Cardiac muscle cell (in vitro differentiated cells and primary cell): ENCODE results near the gene KIAA1191. TPM values are rescaled to one million over a fixed set of nuclear protein-coding genes. Genes with fewer than 3 reads are reported as not detected.
A peak's percentile ranks its signal among the peaks of the same experiment; 100 is the strongest.

Source experiments
- DNase-seq, 2 donors: peaks; one replicate each; pipeline versions ENCODE4 v3.0.0 to v3.0.0-alpha.2; 2010 to 2017; ENCODE audit warnings: low read depth in 1 of 2, low spot score in 1 of 2
- H3K27ac ChIP-seq: fragments of 200-600 bp; sonication (generic); 2 replicates; pipeline ENCODE4 v1.5.1; 2016
- H3K27me3 ChIP-seq: fragments of 200-600 bp; sonication (generic); 2 replicates; pipeline ENCODE4 v1.6.0; 2016; ENCODE audit warnings: control low read depth
- H3K36me3 ChIP-seq: fragments of 200-600 bp; sonication (generic); 2 replicates; pipeline ENCODE4 v1.5.1; 2016; ENCODE audit warnings: control low read depth
- H3K4me1 ChIP-seq: fragments of 200-600 bp; sonication (generic); 2 replicates; pipeline ENCODE4 v1.8.1; 2017; ENCODE audit warnings: low read depth, mild to moderate bottlenecking, mixed run types
- H3K4me3 ChIP-seq: fragments of 200-600 bp; sonication (generic); 2 replicates; pipeline ENCODE4 v1.5.1; 2016; ENCODE audit warnings: mild to moderate bottlenecking
- H3K9me3 ChIP-seq: fragments of 200-600 bp; sonication (generic); 2 replicates; pipeline ENCODE4 v1.5.1; 2017; ENCODE audit warnings: low read depth, mild to moderate bottlenecking, control low read depth
- polyA plus RNA-seq: library from polyadenylated mRNA; unstranded; fragments of >200 nt; fragmentation: Nextera tagmentation; extraction: Ambion mirVana; gene quantifications from 2 replicates; pipeline ENCODE4 v1.2.1, GENCODE V29; 2016
- total RNA-seq: library from RNA; depleted of rRNA; stranded (reverse); fragments of >200 nt; gene quantifications from 2 replicates; pipeline ENCODE4 v1.2.3, GENCODE V29; 2016
- TF ChIP-seq, protein P1 (sequence below): IDR thresholded peaks from 2 replicates; pipeline ENCODE4 v1.5.1; 2012; ENCODE audit warnings: low read depth, mild to moderate bottlenecking, low read length

Gene KIAA1191
- total and polyA plus RNA-seq, 2 experiments from 2014 or later: 118 to 134 TPM

DNA sequence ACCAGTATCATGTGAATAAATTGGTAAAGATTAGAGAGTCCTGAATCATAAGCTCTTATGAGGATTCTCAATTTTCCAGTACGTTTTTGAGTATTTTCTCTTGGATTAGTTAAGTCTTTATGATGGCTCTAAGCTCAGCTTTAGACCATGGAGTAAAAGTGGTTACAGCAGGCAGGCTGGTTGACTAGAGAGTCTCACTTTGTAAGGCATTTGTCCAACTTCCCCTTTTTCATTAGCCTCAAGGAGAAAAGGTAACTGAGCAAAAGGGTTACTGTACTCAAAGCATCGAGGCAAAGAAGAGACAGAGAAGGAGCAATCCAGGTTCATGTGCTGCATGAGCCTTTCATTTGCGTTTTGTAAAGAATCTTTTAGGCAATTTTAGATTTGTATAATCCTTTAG is 18.3 kb upstream of the KIAA1191 start:
- DNase-seq: no peak
- Histone ChIP-seq H3K4me1 (no peaks in the 10 kb centered on the region), H3K4me3 (no peak overlapping the region), H3K27ac (no peak overlapping the region), H3K27me3 (no peaks in the 10 kb centered on the region), H3K36me3 (peaks cover 19% of the 10 kb centered on the region), H3K9me3 (no peaks in the 10 kb centered on the region)
- TF ChIP-seq, protein P1, sequence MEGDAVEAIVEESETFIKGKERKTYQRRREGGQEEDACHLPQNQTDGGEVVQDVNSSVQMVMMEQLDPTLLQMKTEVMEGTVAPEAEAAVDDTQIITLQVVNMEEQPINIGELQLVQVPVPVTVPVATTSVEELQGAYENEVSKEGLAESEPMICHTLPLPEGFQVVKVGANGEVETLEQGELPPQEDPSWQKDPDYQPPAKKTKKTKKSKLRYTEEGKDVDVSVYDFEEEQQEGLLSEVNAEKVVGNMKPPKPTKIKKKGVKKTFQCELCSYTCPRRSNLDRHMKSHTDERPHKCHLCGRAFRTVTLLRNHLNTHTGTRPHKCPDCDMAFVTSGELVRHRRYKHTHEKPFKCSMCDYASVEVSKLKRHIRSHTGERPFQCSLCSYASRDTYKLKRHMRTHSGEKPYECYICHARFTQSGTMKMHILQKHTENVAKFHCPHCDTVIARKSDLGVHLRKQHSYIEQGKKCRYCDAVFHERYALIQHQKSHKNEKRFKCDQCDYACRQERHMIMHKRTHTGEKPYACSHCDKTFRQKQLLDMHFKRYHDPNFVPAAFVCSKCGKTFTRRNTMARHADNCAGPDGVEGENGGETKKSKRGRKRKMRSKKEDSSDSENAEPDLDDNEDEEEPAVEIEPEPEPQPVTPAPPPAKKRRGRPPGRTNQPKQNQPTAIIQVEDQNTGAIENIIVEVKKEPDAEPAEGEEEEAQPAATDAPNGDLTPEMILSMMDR: no peak

- peak in 1 of 2 donors; percentile 35 for DNase-seq
- Histone ChIP-seq H3K27ac (peak overlapping the region; percentile 13), H3K9me3 (no peaks in the 10 kb centered on the region), H3K27me3 (no peaks in the 10 kb centered on the region), H3K36me3 (peaks cover 4% of the 10 kb centered on the region), H3K4me3 (no peak overlapping the region), H3K4me1 (no peaks in the 10 kb centered on the region)
- TF ChIP-seq, protein P1: no peak
Observed at GRCh38 chr5:176373100-176373818, 11.7 kb upstream of the KIAA1191 start.

DNA sequence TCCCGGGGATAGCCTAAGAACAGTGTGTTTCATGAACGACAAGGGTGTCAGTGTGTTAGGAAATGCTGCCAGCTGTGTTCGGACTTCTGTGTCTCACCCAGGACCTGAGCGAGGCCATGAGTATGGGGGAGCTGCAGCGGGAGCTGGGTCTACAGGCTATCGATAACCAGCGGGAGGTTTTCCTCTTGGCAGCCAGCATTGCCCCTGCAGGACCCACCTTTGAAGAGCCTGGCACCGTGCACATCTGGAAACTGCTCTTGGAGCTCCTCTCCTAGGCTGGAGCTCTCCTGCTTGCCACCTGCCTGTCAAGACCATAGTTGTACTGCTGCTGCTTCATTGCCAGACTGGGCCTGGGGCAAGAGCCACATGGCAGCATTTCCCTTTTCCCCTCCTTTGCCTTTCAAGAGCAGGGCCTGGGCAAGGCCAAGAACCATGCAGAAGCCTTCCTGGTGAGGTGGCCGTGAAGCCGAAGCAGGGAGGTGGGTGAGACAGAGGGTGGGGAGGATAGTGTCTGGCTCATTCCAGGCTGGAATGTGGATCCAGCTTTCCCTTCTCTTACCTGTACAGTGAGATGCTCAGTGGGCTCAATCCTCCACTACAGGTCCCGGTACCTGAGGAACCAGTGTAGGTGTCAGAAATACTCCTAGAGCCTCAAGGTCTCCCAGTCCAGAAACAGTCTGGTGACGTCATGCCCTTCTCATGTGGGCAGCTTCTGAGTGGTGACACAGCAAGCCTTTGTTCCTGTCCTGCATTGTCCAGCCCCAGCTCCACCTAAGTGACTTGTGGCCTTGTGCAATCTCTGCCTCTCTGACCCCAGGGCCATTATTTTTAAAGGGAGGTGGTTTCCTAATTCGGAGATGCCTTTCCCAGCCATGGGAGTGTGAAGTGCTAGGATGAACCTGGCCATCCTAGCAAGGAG is 10.3 kb upstream of the KIAA1191 start:
- H3K9me3 ChIP-seq: no peaks in the 10 kb centered on the region
- H3K36me3 ChIP-seq: peaks cover 10% of the 10 kb centered on the region
- H3K4me3 ChIP-seq: no peak overlapping the region
- H3K4me1 ChIP-seq: no peaks in the 10 kb centered on the region
- no peak overlapping the region for H3K27ac ChIP-seq
- TF ChIP-seq, protein P1: no peak
- DNase-seq: no peak
- H3K27me3 ChIP-seq: no peaks in the 10 kb centered on the region

GRCh38 chr5:176369934-176370711 is 8.6 kb upstream of the KIAA1191 start:
- no peak overlapping the region for H3K4me3 ChIP-seq
- no peaks in the 10 kb centered on the region for H3K9me3 ChIP-seq
- H3K27me3 ChIP-seq: no peaks in the 10 kb centered on the region
- no peak overlapping the region for H3K27ac ChIP-seq
- DNase-seq: no peak
- peaks cover 10% of the 10 kb centered on the region for H3K36me3 ChIP-seq
- TF ChIP-seq, protein P1: no peak
- H3K4me1 ChIP-seq: no peaks in the 10 kb centered on the region

DNA sequence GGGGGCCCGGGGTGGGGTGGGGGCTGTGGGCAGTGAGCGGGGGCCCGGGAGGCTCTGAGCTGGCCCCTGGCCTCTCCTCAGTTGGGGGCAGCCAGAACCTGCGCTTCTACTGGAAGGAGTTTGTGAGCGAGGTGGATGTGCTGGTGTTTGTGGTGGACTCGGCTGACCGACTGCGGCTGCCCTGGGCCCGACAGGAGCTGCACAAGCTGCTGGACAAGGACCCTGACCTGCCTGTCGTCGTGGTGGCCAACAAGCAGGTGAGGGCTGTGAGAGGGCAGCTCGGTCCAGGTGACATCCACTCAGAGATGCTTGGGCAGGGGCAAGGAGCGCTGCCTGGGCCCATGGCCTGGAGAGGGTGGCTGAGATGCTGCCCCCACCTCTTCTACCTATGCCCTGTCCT is 7.2 kb upstream of the KIAA1191 start:
- Histone ChIP-seq H3K27ac (no peak overlapping the region), H3K27me3 (peaks cover 10% of the 10 kb centered on the region), H3K36me3 (peaks cover 10% of the 10 kb centered on the region), H3K4me1 (no peaks in the 10 kb centered on the region), H3K4me3 (no peak overlapping the region), H3K9me3 (no peaks in the 10 kb centered on the region)
- no peak for DNase-seq
- TF ChIP-seq, protein P1: no peak
